Measurements from ENCODE around the gene CLTB.

CLTB gene

DNA sequence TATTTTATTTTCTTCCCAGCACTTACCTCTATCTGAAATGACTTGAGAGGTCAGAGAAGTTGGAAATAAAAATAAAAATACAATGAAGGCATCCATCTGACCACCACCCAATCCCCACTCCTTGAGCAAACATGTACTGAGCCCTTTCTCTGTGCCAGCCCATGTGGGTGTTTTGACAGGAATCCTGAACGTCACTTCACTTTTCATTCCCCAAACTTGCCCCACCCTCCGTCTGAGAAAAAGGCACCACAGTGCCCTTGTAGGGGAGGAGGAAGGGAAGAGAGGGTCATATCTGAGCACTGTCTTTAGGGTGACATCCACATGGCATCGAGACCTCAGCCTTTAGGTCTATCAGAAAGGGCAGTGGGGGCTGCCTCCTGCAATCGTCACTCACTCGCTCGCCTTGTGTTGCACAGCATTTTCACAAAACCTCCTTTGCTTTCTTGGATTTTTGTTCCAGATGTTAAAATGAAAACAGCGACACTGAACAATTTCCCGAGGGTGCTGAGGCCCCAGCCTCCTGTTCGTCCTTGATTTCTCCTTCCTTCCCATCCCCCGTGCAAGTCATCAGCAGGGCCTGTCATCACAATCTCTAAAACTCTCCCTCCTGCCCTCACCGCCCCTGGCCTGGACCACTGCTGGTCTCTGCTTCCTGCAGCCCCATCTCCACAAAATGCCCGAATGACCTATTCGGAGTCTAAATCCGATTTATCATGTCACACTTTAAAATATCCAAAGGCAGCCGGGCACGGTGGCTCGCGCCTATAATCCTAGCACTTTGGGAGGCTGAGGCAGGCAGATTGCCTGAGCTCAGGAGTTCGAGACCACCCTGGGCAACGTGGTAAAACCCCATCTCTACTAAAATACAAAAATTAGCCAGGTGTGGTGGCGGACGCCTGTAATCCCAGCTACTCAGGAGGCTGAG, 14.8 kb downstream of the CLTB start:
- no peak for DNase-seq (ENCODE audit: low spot score)

DNA sequence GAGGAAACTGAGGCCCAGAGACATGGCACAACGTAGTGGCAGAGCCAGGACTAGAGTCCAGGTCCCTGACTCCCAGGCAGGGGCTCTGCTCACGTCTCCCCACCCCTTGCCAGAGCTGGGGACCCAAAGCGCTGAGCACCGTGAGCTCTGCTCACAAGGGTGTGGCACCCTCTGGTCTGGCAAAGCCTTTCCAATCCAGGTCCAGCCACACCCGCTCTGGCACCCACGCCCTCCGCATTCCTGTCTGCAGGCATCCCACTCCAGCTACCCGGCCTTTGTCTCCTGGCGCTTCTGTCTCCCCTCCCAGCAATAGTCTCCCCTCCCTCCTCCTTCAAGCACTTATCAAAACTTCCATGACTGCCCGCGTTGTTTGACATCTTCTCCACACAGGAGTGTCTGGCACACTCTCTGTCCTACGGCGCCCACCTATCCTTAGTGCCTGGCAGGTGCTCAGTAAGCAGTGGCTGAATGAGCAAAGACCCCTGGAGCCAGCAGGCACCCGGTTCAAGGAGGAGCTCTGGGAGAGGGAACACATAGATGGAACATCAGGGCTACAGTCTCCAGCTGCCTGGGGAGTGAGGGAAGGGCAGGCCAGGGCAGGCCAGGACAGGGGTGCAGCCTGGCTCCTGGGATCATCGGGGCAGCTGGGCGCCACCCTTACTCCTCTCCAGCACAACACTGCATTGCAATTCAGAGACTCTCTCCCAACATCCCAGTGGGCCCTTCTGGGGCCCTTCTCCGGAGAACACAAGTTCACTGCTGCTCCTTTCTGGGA, 15.8 kb downstream of the CLTB start:
- no peak for DNase-seq (ENCODE audit: low spot score)

DNA sequence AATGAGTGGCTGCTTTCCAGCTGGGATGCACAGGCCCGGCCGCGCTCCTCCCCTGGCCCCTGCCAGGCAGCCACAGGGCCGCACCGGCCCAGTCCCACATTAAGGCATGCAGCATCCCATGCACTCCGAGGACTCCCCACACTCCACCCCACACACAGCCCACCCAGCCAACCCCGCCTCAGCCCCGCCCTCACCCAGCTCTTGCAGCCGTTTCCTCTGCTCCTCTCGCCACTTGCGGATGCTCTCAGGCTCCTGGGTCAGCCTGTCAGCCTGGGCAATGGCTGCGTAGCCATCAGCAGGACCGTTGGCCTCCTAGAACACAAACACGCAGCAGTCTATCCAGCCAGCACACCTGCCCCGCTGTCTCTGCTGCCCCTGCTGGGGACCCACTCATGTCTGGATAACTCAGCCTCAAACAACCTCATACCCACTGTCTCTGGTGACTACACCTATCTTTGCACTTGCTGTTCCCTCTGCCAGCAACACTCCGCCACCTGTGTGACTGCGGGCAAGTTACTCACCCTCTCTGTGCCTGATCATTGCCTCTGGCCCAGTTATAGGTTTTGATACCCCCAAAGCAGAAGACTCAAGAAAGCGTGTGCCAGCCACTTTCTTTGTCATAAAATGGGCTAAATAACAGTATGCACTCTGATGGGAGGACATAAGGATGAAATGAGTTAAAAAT, 18.5 kb downstream of the CLTB start:
- DNase-seq (ENCODE audit: low spot score): no peak

DNA sequence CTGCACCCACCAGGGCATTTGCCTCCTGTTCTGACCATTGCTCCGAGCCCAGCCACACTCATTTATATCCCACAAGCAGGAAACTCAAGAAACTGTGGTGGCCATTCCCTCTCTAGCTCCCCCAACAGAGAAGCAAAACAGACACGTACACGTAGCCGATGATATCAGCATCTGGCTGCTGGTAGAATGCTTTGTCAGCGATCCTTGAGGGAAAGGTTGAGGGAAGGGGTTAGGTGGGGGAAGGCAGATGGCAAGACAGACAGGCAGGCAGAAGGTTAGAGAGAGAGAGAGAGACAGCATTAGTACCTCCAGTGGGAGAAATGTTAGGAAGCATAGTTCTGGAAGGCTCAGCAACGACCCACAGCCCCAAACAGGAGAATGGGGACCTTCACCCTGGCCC, 20.0 kb downstream of the CLTB start:
- DNase-seq (ENCODE audit: low spot score): no peak

DNA sequence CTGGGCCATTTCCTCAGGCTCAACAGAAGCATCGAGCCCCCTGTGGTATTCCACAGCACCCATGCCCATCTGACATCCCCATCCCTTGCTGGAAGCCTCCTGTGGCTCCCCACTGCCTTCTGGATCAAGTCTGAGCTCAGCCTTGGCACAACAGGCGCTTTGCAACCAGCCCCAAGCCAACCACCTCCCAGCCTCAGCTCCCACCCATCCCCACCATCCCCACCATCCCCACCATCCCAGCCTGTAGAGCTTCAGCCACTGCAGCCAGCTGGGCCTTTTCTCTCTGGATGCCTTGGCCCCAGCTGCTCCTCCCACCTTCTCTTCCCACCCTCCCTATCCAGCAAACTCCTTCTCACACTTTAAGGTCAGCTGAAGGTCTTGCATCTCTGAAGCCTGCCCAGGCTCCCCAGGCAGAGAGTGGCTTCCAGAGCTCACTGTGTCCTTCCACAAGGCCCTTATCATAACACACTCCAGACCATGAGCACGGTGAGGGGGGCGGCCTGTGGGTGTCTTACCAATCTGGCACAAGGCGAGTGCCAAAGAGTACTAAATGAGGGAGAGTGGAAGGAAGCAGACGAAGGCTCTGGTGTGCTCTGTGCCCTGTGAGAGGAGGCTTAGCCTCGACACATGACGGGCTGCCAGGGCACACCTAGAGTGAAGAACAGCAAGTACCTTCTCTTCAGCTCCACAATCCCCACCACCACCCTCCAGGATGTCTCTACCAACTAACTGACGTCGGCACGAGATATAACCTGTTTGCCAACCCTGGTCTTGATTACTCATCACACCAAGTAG, 21.3 kb downstream of the CLTB start:
- DNase-seq (ENCODE audit: low spot score): no peak

DNA sequence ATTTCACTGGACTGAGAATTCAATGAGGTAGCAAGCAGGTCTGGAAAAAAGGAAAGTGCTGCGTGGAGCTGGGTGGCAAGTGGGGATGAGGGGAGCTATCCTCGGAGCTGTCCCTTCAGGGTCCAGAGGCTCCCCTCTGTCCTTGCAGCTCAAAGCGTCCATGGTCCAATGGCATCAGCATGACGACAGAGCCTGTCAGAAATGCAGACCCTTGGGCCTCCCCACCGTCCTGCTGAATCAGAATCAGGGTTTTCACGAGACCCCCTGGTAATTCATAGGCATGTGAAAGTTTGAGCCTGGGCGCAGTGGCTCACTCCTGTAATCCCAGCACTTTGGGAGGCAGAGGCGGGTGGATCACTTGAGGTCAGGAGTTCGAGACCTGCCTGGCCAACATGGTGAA, 22.2 kb downstream of the CLTB start:
- no peak for DNase-seq (ENCODE audit: low spot score)

DNA sequence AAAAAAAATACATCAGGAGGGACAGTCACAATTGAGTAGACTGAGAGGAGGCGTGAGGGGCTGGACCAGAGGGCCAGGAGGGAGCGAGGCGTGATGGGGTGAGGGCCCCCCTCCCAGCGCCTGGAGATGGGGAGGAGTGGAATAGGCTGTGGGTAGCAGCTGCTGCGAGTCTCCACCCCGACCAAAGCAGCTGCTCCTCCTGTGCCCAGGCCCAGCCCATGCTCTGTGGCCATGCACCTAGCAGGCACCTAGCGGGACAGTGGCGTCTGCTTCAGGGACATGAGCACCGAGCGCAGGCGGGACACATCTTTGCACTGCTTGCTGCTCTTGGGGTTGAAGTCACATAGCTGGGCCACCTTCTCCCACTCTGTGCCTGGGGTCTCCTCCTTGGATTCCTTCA, 23.8 kb downstream of the CLTB start:
- no peak for DNase-seq (ENCODE audit: low spot score)

DNA sequence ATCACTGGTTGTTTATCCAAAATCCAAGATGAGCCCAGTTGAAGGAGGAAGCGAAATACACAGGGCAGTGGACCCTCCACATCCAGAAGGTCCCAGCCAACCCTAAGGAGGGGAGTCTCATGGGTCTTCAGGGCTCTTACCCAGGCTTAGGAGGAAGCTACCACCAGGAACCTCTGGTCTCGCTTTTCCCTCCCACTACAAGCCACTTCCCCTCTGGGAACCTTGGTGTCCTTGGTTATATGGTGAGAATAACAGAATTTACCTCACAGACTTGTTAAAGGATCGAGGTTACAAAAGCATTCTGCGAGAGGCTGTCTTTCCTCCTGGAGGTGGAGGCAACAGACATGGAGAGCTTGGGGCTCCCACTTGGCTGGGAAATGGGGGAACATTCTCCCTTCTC, 24.3 kb downstream of the CLTB start:
- no peak for DNase-seq (ENCODE audit: low spot score)

DNA sequence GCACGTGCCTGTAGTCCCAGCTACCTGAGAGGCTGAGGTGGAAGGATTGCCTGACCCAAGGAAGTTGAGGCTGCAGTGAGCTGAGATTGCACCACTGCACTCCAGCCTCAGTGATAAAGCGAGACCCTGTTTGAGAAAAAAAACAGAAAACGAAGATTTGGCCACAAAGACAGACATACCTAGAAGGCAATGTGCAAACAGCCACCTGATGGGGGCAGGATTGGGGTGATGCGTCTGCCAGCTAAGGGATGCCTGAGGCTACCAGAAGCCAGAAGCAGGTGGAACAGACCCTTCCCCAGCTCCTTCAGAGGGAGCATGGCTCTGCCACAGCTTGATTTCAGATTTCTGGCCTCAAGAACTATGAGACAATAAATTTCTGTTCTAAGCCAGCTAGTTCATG, 24.9 kb downstream of the CLTB start:
- DNase-seq (ENCODE audit: low spot score): no peak

DNA sequence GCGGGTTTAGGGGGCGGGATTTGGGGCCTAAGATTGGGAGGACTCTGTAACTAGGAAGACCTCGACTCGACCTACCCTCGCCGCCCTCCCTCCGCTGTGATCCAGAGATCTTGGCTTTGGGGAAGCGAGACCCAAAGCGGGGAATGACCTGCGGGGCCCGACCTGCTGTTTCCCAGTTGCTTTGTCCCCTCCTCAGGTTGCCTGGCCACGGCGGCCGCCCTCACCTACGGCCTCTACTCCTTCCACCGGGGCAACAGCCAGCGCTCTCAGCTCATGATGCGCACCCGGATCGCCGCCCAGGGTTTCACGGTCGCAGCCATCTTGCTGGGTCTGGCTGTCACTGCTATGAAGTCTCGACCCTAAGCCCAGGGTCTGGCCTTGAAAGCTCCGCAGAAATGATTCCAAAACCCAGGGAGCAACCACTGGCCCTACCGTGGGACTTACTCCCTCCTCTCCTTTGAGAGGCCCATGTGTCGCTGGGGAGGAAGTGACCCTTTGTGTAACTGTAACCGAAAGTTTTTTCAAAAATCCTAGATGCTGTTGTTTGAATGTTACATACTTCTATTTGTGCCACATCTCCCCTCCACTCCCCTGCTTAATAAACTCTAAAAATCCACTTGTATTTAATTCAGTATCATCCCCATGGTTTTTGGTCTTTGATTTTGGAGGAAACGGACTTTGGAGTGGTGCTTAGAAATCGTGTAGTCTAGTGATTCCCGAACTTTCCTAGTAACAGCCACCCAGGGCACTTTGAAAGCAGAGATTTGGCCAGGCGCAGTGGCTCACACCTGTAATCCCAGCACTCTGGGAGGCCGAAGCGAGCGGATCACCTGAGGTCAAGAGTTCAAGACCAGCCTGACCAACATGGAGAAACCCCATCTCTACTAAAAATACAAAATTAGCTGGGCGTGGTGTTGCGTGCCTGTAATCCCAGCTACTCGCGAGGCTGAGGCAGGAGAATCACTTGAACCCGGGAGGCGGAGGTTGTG, 26.9 kb downstream of the CLTB start:
- DNase-seq (ENCODE audit: low spot score): no peak

DNA sequence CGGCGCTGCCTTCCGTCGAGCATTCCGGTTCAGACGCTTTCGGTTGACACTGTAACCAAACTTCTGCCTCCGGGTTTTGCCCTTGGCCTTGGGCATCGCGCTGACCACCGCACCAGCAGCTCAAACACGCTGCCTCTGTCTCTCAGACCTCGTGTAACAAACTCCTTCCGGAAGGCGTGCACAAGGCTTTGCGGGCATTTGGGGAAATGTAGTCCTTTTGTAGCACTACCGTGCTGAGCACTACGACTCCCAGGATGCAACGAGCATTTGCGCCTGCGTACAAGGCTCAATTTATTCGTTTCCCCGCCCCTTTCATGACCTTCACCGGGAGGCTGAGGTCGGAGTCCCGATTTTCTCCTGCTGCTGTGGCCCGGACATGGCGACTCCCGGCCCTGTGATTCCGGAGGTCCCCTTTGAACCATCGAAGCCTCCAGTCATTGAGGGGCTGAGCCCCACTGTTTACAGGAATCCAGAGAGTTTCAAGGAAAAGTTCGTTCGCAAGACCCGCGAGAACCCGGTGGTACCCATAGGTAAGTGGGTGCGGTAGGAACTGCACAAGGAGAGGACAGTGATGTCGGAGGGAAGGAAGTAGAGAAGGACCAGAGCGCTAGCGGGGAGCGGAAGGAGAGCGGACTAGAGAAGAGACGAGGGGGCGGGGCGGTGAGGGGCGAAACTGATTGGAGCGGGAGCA, 27.8 kb downstream of the CLTB start, which contains the start of the genes HIGD2A and NOP16:
HIGD2A (plus strand) TSS at position 308 of the 691 bp plus-strand sequence; CDS start at position 377, 69 bp downstream.
NOP16 (minus strand) TSS at position 155 of the 691 bp plus-strand sequence; CDS start at position 96, 59 bp downstream.
- DNase-seq (ENCODE audit: low spot score): peak; percentile 99

DNA sequence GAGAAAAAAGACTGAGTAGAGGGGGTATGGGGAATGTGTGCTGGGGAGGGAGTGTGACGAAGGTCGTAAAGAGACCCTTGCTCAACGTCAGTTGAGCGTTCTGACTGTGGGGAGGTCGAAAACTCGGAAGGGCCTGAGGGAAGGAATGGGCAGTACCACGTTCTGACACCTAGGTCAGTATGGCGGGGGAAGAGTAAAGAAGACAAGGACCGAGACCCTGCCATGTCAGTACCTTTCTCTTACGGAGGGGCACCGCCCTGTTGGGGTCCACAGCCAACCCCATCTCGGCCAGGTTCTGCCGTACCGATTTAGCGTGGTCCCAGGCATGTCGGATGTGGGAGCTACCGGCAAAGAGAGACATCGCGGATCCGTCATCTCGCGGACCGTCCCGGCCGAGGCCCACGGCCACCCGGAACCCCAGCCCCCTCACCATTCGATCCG, 28.3 kb downstream of the CLTB start:
- no peak for DNase-seq (ENCODE audit: low spot score)

DNA sequence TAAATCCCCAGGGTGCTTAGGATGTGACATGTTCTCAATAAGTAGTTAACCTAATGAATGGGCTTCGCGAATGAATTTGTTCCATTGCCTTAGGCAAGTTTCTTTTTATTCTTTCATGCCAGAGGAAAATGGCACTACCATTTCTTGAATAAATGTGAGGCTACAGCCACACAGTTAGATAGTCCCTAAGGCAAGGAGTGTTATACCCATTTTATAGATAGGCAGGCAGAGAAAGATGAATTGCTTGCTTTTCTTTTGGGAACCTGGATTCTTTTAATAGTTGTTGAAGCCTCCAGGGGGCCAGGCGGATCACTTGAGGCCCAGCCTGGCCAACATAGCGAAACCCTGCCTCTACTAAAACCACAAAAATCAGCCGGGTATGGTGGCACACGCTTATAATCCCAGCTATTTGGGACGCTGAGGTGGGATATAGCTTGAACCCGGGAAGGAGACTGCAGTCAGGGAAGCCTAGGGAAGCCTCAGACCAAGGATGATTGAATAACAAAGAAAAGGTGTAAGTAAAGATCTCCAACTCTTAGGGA, 28.9 kb downstream of the CLTB start:
- no peak for DNase-seq (ENCODE audit: low spot score)

DNA sequence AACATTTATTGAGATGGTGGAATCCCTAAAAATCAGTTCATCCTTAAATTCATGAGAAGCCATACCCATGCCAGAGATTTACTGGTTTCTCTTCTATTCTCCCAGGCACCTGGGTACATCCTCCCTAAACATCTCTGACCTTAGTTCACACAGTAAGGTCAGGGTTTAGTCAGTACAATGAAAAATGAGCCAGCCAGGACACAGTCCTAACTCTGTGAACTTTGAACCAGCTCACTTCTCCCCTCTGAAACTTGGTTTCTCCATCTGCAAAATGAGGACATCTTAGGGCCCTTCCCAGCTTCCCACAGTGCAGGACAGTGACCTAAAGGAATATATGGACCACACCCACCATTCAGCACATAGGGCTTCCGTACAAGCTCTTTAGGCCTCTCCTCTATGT, 29.8 kb downstream of the CLTB start:
- DNase-seq (ENCODE audit: low spot score): no peak

DNA sequence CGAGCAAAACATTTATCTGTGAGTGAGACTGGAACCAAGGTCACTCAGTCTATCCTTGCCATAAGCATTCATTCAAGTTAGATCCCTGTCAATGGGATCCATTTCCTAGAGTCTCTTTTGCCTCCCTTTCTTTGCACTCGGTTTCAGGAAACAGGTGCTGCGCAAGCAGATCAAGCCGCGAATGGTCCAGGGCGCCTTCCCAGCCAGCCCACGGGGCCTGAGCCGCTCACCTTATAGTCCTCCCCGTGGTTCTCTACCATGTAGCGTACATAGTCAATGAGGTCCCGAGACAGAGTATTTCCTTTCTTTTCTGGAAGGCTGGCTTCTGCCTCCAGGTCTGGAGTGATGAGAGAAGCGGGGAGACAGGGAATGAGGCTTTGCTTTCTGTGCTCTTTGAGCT, 31.3 kb downstream of the CLTB start:
- no peak for DNase-seq (ENCODE audit: low spot score)

DNA sequence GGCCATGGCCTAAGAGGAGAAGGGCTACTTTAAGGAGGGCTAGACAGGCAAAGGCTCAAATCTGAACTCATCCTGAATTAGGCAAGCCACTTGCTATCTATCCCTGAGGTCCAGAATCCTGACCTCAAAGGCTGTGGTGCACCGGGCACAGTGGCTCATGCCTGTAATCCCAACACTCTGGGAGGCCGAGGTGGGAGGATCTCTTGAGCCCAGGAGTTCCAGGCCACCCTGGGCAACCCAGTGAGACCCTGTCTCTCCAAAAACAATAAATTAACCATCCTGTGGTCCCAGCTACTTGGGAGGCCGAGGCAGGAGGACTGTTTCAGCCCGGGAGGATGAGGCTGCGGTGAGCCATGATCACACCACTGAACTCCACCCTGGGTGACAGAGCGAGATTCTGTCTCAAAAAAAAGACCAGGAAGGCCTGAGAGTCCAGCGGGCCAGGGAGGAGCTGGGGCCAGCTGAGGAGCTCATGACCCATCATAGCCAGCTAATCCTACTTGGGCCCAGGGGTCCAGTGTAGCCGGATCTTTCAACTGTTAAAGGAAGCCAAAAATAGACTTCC, 31.9 kb downstream of the CLTB start:
- DNase-seq (ENCODE audit: low spot score): no peak

DNA sequence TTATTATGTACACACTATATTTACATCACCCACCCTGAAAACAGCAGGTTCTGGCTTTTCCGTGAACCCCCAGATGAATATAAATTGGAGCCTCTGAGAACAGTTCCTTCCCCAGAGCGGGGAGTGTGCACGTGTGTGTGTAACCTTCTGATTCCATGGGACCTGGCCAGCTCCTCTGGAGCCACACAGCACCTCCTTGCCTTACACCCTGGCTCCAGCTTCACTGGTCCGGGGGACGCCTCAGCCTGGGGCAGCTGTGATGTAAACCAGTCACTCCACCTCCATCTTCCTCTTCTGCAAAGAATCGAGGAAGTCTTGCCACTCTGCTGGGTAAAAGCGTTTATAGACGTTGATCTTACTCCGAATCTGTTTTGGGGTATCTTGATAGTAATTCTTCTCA, 32.4 kb downstream of the CLTB start:
- DNase-seq (ENCODE audit: low spot score): no peak

DNA sequence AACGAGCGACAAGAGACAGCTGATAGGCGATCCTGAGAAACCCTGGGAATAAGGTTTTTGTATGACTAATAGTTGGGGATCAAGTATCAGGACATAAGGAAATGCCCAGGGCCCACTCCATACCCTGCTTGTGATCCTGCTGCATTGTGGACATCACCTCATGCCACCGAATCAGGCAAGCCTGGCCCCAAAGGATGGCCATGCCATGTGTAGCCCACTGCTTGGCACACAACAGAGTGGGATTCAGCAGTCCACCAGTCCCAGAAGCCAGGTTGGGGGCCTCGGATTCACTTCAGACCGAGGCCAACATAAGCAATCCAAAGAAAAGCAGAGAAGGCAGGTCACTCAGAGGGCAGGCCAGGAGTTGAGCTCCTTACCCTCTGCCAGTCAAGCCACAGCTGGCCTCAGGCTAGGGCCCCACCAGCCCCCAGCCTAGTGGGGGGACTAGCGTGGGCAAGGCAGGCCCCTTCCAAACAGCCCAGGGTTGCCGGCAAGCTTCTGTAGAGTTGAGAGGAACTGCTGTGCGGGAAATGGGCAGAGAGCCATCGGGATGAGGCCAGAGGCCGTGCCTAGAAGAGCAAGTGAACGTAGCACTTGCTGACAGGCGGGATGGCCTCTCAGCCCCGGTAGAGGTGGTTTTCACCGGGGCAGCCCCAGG, 33.0 kb downstream of the CLTB start:
- DNase-seq (ENCODE audit: low spot score): no peak

DNA sequence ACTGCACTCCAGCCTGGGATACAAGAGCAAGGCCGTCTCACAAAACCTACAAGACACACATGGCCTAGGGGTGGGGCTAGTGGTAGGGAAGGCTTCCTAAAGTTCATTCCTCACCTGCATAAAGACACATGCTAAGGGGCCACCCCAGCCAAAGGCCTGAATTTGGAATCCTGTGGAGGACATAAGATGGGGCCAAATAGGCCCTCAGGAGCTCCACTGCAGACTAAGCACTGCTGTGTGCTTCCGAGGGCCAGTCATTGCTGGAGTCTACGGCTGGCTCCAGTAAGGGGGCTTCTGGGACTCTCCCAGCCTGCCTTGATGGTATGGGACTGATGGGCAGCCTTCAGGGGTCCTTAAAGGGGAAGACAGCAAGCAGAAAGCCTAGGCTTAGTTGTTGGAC, 33.6 kb downstream of the CLTB start:
- no peak for DNase-seq (ENCODE audit: low spot score)
